Mesendoderm (in vitro differentiated cells): ENCODE data around the gene ZNF764.

Experiments used
- DNase-seq: peaks from one replicate; pipeline ENCODE4 v3.0.0; 2013
- H2AK5ac ChIP-seq: 2 replicates; pipeline ENCODE4 v1.6.1; 2013; ENCODE audit warnings: low read length, inconsistent platforms
- H2BK120ac ChIP-seq: 2 replicates; pipeline ENCODE4 v1.6.1; 2013; ENCODE audit warnings: low read depth, mild to moderate bottlenecking, low read length, moderate library complexity, mixed read lengths
- H2BK15ac ChIP-seq: replicated peaks from 2 replicates; pipeline ENCODE4 v1.6.1; 2013; ENCODE audit warnings: low read depth, mild to moderate bottlenecking, moderate library complexity
- H2BK5ac ChIP-seq: 2 replicates; pipeline ENCODE4 v1.6.1; 2013; ENCODE audit warnings: low read length, inconsistent platforms
- H3K18ac ChIP-seq: 2 replicates; pipeline ENCODE4 v1.6.1; 2013; ENCODE audit warnings: mild to moderate bottlenecking, low read length, mixed read lengths
- H3K23ac ChIP-seq: one replicate; pipeline ENCODE4 v1.6.1; 2013; ENCODE audit warnings: low read length
- H3K27ac ChIP-seq: 2 replicates; pipeline ENCODE4 v1.5.1; 2013; ENCODE audit warnings: low read depth, mild to moderate bottlenecking, inconsistent platforms, low read length, moderate library complexity
- H3K27me3 ChIP-seq: 2 replicates; pipeline ENCODE4 v1.6.1; 2013; ENCODE audit warnings: low read length, control low read depth, mild to moderate bottlenecking, inconsistent platforms; ENCODE audit not compliant: insufficient read depth, poor library complexity
- H3K36me3 ChIP-seq: 2 replicates; pipeline ENCODE4 v1.6.1; 2013; ENCODE audit warnings: low read length, inconsistent platforms; ENCODE audit not compliant: control insufficient read depth, insufficient read depth
- H3K4ac ChIP-seq: one replicate; pipeline ENCODE4 v1.6.1; 2013; ENCODE audit warnings: low read depth, mild to moderate bottlenecking, low read length, moderate library complexity
- H3K4me1 ChIP-seq: 2 replicates; pipeline ENCODE4 v1.6.1; 2013; ENCODE audit warnings: low read depth, low read length, inconsistent platforms; ENCODE audit not compliant: control insufficient read depth
- H3K4me2 ChIP-seq: 2 replicates; pipeline ENCODE4 v1.6.1; 2013; ENCODE audit warnings: low read length
- H3K4me3 ChIP-seq: 2 replicates; pipeline ENCODE4 v1.5.1; 2013; ENCODE audit warnings: mild to moderate bottlenecking, low read length
- H3K56ac ChIP-seq: one replicate; pipeline ENCODE4 v1.6.1; 2013; ENCODE audit warnings: low read length
- H3K79me1 ChIP-seq: 2 replicates; pipeline ENCODE4 v1.6.1; 2013; ENCODE audit warnings: low read length, inconsistent platforms
- H3K79me2 ChIP-seq: 2 replicates; pipeline ENCODE4 v1.6.1; 2013; ENCODE audit warnings: mild to moderate bottlenecking, low read length; ENCODE audit not compliant: control insufficient read depth, insufficient read depth
- H3K9ac ChIP-seq: 2 replicates; pipeline ENCODE4 v1.6.1; 2013; ENCODE audit warnings: low read length, inconsistent platforms
- H4K5ac ChIP-seq: one replicate; pipeline ENCODE4 v1.6.1; 2013; ENCODE audit warnings: low read length
- H4K8ac ChIP-seq: one replicate; pipeline ENCODE4 v1.6.1; 2013; ENCODE audit warnings: low read depth, mild to moderate bottlenecking, control low read depth, low read length, moderate library complexity
- WGBS: extraction: QIAGEN DNeasy Blood & Tissue Kit; methylation state at CpG from one replicate; pipeline ENCODE4 v1.1.7; 2013; ENCODE audit warnings: low lambda C conversion rate, missing lambda C conversion rate; ENCODE audit not compliant: insufficient coverage; ENCODE audit errors: extremely low coverage; 5-methylcytosine and 5-hydroxymethylcytosine counted together

ZNF764 gene

GRCh38 chr16:30581457-30581856, 23.3 kb upstream of the ZNF764 start:
- Histone ChIP-seq H3K4me3 (no peak overlapping the region), H3K4me1 (no peaks in the 10 kb centered on the region), H3K9ac (no peak overlapping the region), H3K79me1 (peaks cover 2% of the 10 kb centered on the region), H2BK120ac (no peak overlapping the region), H2BK15ac (no peak overlapping the region), H3K56ac (no peak overlapping the region), H3K27ac (no peak overlapping the region), H3K4me2 (no peak overlapping the region), H3K4ac (no peak overlapping the region), H3K36me3 (peaks cover 2% of the 10 kb centered on the region), H3K18ac (no peak overlapping the region), H4K5ac (no peak overlapping the region), H3K23ac (no peak overlapping the region), H2AK5ac (no peak overlapping the region), H3K79me2 (peaks cover 3% of the 10 kb centered on the region), H2BK5ac (no peak overlapping the region), H3K27me3 (no peaks in the 10 kb centered on the region), H4K8ac (no peak overlapping the region)
- DNase-seq: no peak
- no CpG with 5 or more reads among the region's 7 CpGs for WGBS

- no peaks in the 10 kb centered on the region for H3K4me1 ChIP-seq
- H3K27me3 ChIP-seq: no peaks in the 10 kb centered on the region
Observed at GRCh38 chr16:30574678-30575077, 16.5 kb upstream of the ZNF764 start.

GRCh38 chr16:30571445-30572322, 13.5 kb upstream of the ZNF764 start, which contains the start of gene ZNF688:
TSS of gene ZNF688 (minus strand) at chr16:30571714. CDS start at chr16:30571629, 85 bp downstream.
- Histone ChIP-seq H3K18ac (peak within 1 kb of the TSS; percentile 73), H3K79me2 (no peaks in the 10 kb centered on the region), H2BK5ac (peak within 1 kb of the TSS; percentile 72), H3K36me3 (no peaks in the 10 kb centered on the region), H3K4me3 (peak within 1 kb of the TSS; percentile 76), H3K79me1 (no peaks in the 10 kb centered on the region), H3K23ac (peak within 1 kb of the TSS; percentile 66), H3K27me3 (no peaks in the 10 kb centered on the region), H2BK120ac (no peak within 1 kb of the TSS), H3K4me2 (peak within 1 kb of the TSS; percentile 100), H3K56ac (peak within 1 kb of the TSS; percentile 99), H3K4me1 (no peaks in the 10 kb centered on the region), H4K5ac (no peak within 1 kb of the TSS), H2AK5ac (no peak within 1 kb of the TSS), H3K27ac (peak within 1 kb of the TSS; percentile 91), H4K8ac (no peak within 1 kb of the TSS), H3K4ac (peak within 1 kb of the TSS; percentile 92), H3K9ac (peak within 1 kb of the TSS; percentile 91), H2BK15ac (no peak within 1 kb of the TSS)
- peak; percentile 99 for DNase-seq
- no CpG with 5 or more reads among the region's 67 CpGs for WGBS

More at GRCh38 chr16:30574678-30575077, 16.5 kb upstream of the ZNF764 start:
- Histone ChIP-seq H2AK5ac (no peak overlapping the region), H3K9ac (no peak overlapping the region), H3K4me2 (no peak overlapping the region), H2BK15ac (no peak overlapping the region), H3K23ac (no peak overlapping the region), H3K56ac (no peak overlapping the region), H3K18ac (no peak overlapping the region), H4K8ac (no peak overlapping the region), H2BK5ac (no peak overlapping the region), H3K36me3 (no peaks in the 10 kb centered on the region), H4K5ac (no peak overlapping the region), H3K4ac (no peak overlapping the region), H3K27ac (no peak overlapping the region), H2BK120ac (no peak overlapping the region), H3K79me1 (no peaks in the 10 kb centered on the region), H3K79me2 (no peaks in the 10 kb centered on the region), H3K4me3 (no peak overlapping the region)
- no peak for DNase-seq
- WGBS: 100% methylated on average over 1 of the region's 1 CpG

GRCh38 chr16:30570636-30571444, 12.7 kb upstream of the ZNF764 start:
- no peak overlapping the region for H2AK5ac ChIP-seq
- no peak overlapping the region for H2BK15ac ChIP-seq
- H3K18ac ChIP-seq: peak overlapping the region; percentile 73
- H3K4ac ChIP-seq: peak overlapping the region; percentile 92
- peak overlapping the region; percentile 99 for H3K56ac ChIP-seq
- DNase-seq: peak; percentile 56
- no peak overlapping the region for H4K8ac ChIP-seq
- no peaks in the 10 kb centered on the region for H3K79me1 ChIP-seq
- H3K4me3 ChIP-seq: peak overlapping the region; percentile 71
- H3K79me2 ChIP-seq: no peaks in the 10 kb centered on the region
- no peaks in the 10 kb centered on the region for H3K36me3 ChIP-seq
- no peak overlapping the region for H4K5ac ChIP-seq
- no peaks in the 10 kb centered on the region for H3K27me3 ChIP-seq
- H2BK120ac ChIP-seq: no peak overlapping the region
- no CpG with 5 or more reads among the region's 22 CpGs for WGBS
- no peak overlapping the region for H2BK5ac ChIP-seq
- no peak overlapping the region for H3K23ac ChIP-seq
- peak overlapping the region; percentile 73 for H3K4me2 ChIP-seq
- peak overlapping the region; percentile 91 for H3K27ac ChIP-seq
- H3K4me1 ChIP-seq: no peaks in the 10 kb centered on the region
- H3K9ac ChIP-seq: peak overlapping the region; percentile 91

- peak overlapping the region; percentile 49 for H3K56ac ChIP-seq
- H2BK5ac ChIP-seq: no peak overlapping the region
- H3K4ac ChIP-seq: no peak overlapping the region
- no peak overlapping the region for H2BK15ac ChIP-seq
- no peak for DNase-seq
- no peak overlapping the region for H2BK120ac ChIP-seq
- H4K5ac ChIP-seq: no peak overlapping the region
- no peaks in the 10 kb centered on the region for H3K27me3 ChIP-seq
- H3K79me1 ChIP-seq: no peaks in the 10 kb centered on the region
- H3K79me2 ChIP-seq: no peaks in the 10 kb centered on the region
- no peak overlapping the region for H3K9ac ChIP-seq
- no peaks in the 10 kb centered on the region for H3K36me3 ChIP-seq
- no peak overlapping the region for H3K4me3 ChIP-seq
- no peak overlapping the region for H3K23ac ChIP-seq
- no peak overlapping the region for H3K4me2 ChIP-seq
- H3K18ac ChIP-seq: no peak overlapping the region
- H4K8ac ChIP-seq: no peak overlapping the region
- H3K27ac ChIP-seq: peak overlapping the region; percentile 17
- WGBS: no CpG with 5 or more reads among the region's 44 CpGs
- no peaks in the 10 kb centered on the region for H3K4me1 ChIP-seq
- no peak overlapping the region for H2AK5ac ChIP-seq
Observed at GRCh38 chr16:30569746-30570635, 11.8 kb upstream of the ZNF764 start.
